Measurements from ENCODE around the gene FSCN2. TPM values are rescaled to one million over a fixed set of nuclear protein-coding genes. Genes with fewer than 3 reads are reported as not detected.

FSCN2 gene
- polyA plus RNA-seq, 1 of the 3 experiments (the other 2 are of a cell fraction): 2.1 TPM

- TF ChIP-seq GATA2 (CRISPR knock-in tag; IDR thresholded peaks at IDR 0.05): no peak
- no peak for TF ChIP-seq CTCF (IDR thresholded peaks at IDR 0.05)
- no peak for TF ChIP-seq SMC3 (IDR thresholded peaks at IDR 0.05; ENCODE audit: low read depth, low read length)
Measured at GRCh38 chr17:81556863-81557262, 28.7 kb downstream of the FSCN2 start (continued).

- Histone ChIP-seq H3K27me3 (ENCODE audit: insufficient read depth) (no peaks in the 10 kb centered on the region), H3K4me2 (no peak overlapping the region), H4K20me1 (ENCODE audit: insufficient read depth) (peaks cover 10% of the 10 kb centered on the region; the same call in 1 of the 2 replicates), H2AFZ (ENCODE audit: low read depth) (no peak overlapping the region), H3F3A (replicated peaks; ENCODE audit: insufficient read depth) (peaks cover 55% of the 10 kb centered on the region), H3K4me1 (ENCODE audit: control insufficient read depth in 1 of 2, insufficient read depth in 2 of 2, low read depth in 1 of 2, low read length in 1 of 2) (peaks cover 12 to 25% of the 10 kb centered on the region in 2 experiments; a peak in 3 of 4 replicates), H3K79me2 (ENCODE audit: insufficient read depth) (peaks cover 40% of the 10 kb centered on the region), H3K4me3 (ENCODE audit: low read depth in 2 of 2, low read length in 1 of 2) (no peak overlapping the region), H3K9me3 (no peaks in the 10 kb centered on the region), H3K9me2 (no peaks in the 10 kb centered on the region), H3K36me3 (replicated peaks in 1 of 2; ENCODE audit: control insufficient read depth in 1 of 2, insufficient read depth in 2 of 2, low read length in 1 of 2) (peaks cover 35 to 37% of the 10 kb centered on the region in 2 experiments), H3K9ac (no peak overlapping the region), H3K27ac (ENCODE audit: low read depth in 2 of 2, low read length in 1 of 2) (no peak overlapping the region)
- POLR2A ChIA-PET: interaction anchor here (0.9 kb wide), 1 partner anchor 9 kb away, joined by 4 read pairs; no protein-coding TSS in a partner anchor
- WGBS (ENCODE audit: low lambda C conversion rate): 88% methylated on average over 15 of the region's 21 CpGs
- DNase-seq: no peak
- TF ChIP-seq YY1 (IDR thresholded peaks at IDR 0.05; ENCODE audit: low read depth): no peak
- no peak for TF ChIP-seq SMC3 (IDR thresholded peaks at IDR 0.05; ENCODE audit: low read depth, low read length)
- TF ChIP-seq RAD21 (IDR thresholded peaks at IDR 0.05; ENCODE audit: low read length): no peak
- TF ChIP-seq FOXJ3 (CRISPR knock-in tag; IDR thresholded peaks at IDR 0.05): no peak
- TF ChIP-seq TCF12 (IDR thresholded peaks at IDR 0.05): no peak
- TF ChIP-seq NRF1 (IDR thresholded peaks at IDR 0.05; ENCODE audit: low read depth, low read length): no peak
- TF ChIP-seq SIN3A (IDR thresholded peaks at IDR 0.05; ENCODE audit: borderline replicate concordance, low read depth, low read length): no peak
- TF ChIP-seq CTCF (IDR thresholded peaks at IDR 0.05): no peak
- TF ChIP-seq, protein P1, sequence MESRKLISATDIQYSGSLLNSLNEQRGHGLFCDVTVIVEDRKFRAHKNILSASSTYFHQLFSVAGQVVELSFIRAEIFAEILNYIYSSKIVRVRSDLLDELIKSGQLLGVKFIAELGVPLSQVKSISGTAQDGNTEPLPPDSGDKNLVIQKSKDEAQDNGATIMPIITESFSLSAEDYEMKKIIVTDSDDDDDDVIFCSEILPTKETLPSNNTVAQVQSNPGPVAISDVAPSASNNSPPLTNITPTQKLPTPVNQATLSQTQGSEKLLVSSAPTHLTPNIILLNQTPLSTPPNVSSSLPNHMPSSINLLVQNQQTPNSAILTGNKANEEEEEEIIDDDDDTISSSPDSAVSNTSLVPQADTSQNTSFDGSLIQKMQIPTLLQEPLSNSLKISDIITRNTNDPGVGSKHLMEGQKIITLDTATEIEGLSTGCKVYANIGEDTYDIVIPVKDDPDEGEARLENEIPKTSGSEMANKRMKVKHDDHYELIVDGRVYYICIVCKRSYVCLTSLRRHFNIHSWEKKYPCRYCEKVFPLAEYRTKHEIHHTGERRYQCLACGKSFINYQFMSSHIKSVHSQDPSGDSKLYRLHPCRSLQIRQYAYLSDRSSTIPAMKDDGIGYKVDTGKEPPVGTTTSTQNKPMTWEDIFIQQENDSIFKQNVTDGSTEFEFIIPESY (IDR thresholded peaks at IDR 0.05; ENCODE audit: borderline replicate concordance, low read depth): no peak
- TF ChIP-seq, protein P2, sequence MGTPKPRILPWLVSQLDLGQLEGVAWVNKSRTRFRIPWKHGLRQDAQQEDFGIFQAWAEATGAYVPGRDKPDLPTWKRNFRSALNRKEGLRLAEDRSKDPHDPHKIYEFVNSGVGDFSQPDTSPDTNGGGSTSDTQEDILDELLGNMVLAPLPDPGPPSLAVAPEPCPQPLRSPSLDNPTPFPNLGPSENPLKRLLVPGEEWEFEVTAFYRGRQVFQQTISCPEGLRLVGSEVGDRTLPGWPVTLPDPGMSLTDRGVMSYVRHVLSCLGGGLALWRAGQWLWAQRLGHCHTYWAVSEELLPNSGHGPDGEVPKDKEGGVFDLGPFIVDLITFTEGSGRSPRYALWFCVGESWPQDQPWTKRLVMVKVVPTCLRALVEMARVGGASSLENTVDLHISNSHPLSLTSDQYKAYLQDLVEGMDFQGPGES (IDR thresholded peaks at IDR 0.05; ENCODE audit: low read depth, low read length): no peak
- no peak for TF ChIP-seq RCOR1 (IDR thresholded peaks at IDR 0.05; ENCODE audit: low read length)
- no peak for TF ChIP-seq MAX (IDR thresholded peaks at IDR 0.05; ENCODE audit: low read depth)
- TF ChIP-seq NFIC (IDR thresholded peaks at IDR 0.05; ENCODE audit: borderline replicate concordance): no peak
- CTCF ChIA-PET: interaction anchor here (1.2 to 3.3 kb wide), 3 partner anchors 10 to 117 kb away, joined by 3 to 16 read pairs (median 6); no protein-coding TSS in a partner anchor
Measured at GRCh38 chr17:81557276-81558114, 29.3 kb downstream of the FSCN2 start.

All from SK-N-SH (cell line).